NCI-H526 treated with DMSO at 0.1 percent for 48 hours (cell line): Measurements from ENCODE around the gene ASIC2.

ENCODE experiments used
- DNase-seq: peaks from one replicate; lab custom pipeline; 2025; lab: John Stamatoyannopoulos, UW

Gene ASIC2

DNA sequence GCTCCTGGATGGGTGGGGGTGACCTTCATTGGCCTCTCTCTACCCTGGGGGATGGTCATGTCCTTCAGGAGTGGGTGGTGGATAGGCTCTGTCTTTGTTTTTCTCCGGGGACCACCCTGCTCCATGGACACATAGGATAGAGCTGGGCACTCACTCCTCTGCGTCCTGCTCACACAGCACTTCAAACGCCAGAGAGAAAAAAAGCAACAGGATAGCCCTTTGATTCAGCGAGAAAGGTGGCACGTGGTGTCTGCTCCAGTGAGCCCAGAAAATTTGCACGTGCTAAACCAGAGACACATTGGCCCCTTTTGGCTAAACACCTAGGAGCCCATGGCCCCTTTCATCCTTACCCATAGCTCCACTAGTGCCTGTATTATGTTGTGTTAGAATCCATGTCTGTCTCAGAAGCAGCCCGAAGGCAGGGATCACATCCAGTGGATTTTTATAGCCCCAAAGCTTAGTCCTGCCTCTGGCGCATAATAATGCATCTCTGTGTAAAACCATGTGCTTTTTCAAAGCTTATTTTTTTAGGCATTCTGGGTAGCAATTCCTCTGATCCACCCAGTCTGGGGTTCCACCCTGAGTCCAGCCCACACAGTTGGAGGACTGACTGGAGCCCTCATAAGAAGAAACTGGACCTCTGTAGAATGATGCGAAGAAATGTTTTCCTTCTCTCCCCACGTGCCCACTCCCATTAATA lies 90.1 kb downstream of the ASIC2 start:
- DNase-seq = no peak

DNA sequence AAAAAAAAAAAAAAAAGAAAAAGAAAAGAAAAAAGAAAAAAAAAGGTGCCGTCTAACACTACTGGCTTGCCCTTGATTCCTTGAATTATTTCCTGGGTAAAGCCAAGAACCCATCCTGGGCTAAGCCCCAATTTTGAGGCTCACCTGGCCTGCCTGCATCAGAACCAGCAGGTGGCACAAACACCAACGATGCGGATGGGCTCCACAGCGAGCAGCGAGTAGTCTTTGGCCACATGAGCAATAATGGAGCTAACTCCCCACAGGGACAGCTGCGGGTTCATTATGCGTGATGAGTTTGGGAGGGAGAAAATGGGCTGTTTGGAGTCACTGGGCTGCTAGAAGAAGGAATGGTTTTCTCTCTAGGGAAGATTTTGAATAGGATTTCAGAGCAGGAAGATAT lies 91.1 kb downstream of the ASIC2 start:
- DNase-seq = no peak

DNA sequence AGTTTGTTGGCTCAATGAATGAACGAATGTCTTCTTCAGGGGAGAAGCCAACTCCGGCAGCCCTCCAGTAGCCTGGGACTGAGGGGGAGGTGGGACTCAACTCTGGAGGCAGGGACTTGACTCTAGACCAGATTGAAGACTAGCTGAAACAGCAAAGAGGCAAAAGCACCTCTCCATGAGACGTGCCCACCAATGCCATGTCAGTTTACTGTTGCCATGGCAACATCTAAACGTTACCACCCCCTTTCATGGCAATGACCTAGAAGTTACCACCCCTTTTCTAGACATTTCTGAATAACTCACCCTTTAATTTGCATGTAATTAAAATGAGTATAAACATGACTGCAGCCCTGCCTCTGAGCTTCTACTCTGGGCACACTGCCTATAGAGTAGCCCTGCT lies 91.8 kb downstream of the ASIC2 start:
- no peak for DNase-seq

DNA sequence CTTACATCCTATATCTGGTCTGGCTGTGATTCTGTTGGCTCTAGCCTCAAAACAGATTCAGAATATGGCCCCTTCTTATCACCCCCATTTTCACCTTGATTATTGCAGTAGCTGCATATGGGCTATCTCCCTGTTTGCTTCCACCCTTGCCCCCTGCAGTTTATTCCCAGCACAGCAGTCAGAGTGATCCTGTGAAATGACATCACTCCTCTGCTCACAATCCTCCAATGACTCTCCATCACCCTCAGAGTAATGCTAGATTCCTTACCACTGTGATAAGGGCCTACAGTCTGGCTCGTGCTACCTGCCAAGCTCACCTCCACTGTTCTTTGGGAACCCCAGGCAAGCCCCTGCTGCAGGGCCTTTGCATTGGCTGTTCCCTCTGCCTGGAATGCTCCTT lies 92.5 kb downstream of the ASIC2 start:
- DNase-seq = no peak

DNA sequence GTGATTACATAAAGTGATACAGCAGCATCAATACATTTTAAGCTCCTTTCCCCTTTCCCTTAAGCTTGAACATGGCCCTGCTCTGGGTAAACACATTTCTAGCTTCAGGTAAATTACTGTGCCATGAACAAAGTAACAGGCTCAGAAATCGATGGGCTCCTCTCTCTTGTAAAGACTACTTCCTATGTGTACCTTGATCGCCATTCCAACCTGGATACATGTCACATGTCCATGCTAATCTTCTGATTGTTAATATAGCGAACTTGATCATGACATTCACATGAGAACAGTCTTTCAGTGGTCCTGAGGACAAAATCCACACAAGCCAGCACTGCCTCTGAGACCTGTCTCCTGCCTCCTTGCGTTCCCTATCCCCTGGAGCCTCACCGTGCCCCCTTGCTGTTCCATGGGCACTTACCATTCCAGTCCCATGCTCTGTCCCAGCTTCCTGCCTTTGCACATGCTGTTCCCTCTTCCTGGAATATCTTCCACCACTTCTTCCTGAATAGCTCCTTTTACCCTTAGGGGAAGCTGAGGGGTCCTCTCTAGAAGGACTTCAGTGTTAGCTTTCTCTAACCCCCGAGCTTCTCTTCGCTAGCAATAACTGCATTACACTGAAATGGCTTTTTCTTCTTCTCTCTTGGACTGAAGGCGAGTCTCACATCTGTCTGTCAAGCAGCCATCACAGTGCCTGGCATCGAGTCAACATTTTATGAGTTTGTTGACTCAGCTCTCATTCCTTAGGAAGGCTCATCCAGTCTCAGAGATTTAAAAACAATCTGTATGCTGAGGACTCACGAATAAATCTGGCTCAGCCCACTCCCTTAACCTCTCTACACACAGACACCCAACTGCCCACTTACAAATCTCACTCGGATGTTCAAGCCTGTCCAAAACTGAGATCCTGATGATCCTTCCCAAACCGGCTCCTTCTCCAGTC lies 93.3 kb downstream of the ASIC2 start:
- no peak for DNase-seq

DNA sequence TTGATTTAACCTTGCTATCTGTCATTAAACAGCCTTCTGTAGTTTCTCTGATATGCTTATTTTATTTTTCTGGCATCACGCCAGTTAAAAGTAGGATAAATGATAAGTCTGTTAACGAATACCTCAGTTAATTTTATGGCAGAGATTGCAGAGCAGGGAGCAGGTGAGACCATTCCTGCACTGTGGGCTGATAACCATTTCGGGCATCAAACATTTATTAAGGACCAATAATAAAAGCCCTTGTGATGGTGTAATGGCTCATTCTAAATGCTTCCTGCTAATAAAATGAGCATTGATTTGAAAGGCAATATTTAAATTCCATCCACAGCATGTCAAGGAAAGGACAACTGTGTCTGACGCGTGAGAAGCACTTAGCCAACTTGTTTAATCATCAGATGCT lies 94.1 kb downstream of the ASIC2 start:
- no peak for DNase-seq

DNA sequence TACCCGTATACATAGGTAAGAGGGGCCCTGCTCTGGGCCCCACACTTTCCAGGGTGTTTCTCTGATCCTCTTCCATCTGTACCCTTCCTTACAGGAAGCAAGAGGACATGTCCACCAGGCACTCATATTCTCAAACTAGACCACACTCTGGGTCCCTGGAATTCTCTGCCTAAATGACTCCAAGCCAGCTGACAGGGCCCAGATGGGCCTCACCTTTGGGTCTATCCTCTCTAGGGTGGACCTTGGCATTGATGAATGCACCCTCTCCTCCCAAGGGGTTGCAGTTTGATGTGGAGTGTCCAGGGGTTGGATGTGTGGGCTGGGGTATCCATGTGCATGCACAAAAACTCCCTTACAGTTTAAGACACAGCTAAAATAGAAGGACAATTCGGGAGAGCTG lies 95.8 kb downstream of the ASIC2 start:
- no peak for DNase-seq

DNA sequence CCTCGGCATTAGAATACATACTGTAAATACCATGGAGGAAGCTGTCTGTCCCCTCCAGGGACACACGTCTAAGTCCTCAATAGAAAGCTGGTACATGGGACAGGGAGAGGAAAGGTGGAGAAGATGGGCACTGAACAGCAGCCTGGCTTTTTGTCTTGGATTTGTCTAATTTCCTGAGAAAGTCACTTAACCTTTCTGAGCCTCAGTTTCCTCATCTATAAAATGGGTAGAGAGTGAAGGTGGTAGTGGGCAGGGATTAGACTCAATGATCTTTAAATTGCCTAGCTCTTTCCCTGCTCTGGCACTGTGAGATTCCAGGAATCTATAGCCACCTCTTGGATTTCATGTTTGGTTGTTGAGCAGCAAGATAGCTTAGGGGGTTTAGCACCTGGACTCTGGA lies 96.2 kb downstream of the ASIC2 start:
- DNase-seq = no peak

DNA sequence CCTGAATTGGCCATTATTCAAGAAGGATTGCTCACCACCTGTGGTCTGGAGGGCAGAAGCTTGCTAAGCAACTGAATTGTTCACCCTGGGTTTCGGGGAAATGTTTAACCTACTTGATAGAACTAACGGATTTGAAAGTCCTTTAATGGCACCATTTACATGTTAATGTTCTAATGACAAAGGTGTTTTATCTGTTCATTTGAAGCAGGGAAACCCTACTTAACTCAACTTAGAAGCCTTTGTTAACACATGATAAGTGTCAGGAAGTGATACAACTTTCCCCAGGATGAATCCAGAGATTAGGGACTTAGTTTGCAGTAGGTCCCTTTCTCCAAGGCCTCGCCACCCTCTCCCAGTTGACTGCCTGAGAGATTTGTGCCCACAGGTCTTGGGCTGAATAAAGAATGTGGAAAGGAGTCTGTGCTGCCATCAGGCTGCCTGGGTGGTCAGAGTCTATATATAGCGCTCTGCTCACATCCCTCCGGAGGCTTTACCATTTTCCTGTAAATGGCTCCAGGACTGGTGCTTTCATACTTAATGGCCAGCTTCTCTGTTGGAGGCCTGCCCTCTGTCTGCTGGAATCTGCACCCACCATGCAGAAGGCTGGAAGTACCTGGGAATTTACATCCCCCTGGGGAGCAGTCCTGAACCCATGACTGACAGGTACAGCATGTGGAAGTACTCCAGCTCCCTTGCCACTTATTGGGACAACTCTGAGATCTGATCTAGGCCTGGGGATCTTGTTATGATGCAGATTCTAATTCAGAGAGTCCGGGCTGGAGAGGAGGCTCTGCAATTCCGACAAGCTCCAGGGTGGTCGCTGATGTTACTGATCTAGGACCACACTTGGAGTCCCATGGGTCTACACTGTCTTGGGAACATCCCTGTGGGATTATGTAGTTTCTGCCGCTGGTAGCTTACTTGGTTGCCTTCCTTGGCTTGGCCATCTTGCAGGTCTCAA lies 99.9 kb downstream of the ASIC2 start:
- DNase-seq = no peak

DNA sequence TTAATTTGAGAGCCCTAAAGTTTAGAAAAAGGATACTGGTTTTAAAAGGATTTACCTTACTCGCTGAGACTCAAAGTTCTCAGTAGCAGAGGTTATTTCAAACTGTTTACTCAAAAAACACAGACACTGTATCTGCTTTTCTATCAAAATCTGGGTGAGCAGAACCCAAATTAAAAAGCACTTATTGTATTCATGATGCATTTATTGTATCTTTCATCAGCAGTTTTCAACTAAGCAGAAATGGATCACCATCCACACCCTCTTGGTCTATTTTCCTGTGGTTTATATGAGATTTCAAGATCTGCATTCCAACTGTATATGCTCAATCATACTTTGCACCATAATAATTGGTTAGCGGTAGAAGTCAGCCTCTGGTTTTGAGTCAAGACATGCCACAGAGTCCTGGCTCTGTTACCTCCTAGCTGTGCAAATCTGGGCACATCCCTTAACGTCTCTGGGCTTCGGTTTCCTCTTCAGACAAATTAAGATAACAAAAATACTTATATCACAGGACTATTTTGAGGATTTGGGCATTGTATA lies 109.5 kb downstream of the ASIC2 start:
- no peak for DNase-seq

DNA sequence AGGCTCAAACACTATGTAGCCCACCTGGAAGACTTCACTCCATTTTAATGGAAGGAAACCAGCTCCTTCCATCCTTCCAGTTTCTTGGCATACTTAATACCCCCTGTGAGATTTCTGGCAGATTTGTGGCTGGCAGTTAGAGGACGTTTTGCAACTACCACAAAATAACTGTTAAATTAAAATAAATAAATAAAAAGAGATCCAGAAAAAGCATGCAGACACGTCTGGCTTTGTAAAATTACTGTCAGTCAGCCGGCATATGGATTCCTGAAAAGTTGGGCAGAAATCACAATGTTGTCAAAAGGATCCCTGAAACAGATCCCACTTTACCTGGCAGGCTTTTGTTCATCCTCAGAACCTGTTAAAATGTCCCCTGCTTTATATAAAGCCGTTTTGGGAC lies 113.9 kb downstream of the ASIC2 start:
- no peak for DNase-seq

DNA sequence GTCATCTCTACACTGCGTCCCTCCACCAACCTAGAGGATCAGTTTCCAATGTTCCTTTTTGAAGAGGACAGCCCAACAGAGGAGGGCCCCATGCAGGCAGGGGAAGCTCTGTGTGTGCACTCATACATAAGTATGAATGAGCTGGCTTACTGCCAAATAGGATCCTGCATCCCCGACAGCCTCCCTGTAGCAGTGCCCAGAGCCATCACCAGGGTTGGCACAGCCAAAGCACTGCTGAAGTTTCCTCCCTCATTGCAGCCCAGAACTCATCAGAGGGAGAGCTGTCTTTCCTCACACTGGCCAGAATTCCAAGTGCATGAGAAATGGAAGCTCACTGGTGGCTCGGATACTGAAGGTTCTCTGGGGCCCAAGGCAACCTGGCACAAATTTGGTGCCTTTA lies 114.4 kb downstream of the ASIC2 start:
- DNase-seq = no peak

DNA sequence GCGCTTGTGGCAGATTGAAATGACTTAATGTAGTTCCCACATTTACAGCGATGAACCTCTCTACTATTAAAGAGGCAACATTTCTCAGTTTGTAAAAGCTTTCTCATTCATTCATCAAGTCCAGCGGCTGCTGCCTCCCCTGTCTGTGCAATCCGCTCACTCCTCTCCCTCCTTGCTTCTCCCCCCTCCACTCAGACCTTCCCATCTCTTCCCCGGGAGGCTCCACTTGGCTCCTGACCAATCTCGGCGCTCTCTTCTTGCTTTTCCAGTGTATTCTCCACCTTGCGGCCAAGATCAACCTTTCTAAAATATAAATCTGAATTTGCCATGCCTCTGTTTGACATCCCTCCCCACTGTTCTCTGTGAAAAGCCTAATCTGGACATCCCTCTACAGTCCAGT lies 117.5 kb downstream of the ASIC2 start:
- no peak for DNase-seq

DNA sequence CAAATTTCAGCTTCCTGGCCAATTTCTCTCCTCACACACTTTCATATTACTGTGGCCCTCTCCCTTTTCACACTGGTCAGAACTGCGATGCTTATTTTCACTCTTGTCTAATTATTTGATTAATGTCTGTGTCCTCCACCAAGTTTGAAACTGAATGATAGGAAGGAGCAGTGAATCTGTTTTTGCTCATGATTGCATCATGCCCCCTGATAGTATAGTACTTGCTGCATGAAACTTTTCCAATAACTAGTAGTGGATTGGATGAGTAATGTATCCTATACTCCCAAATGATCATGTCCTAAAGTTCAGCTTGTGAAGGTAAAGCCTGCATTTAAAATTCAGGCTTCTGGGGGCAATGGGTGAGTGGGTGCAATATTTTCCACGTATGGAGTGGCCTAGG lies 121.2 kb downstream of the ASIC2 start:
- no peak for DNase-seq

DNA sequence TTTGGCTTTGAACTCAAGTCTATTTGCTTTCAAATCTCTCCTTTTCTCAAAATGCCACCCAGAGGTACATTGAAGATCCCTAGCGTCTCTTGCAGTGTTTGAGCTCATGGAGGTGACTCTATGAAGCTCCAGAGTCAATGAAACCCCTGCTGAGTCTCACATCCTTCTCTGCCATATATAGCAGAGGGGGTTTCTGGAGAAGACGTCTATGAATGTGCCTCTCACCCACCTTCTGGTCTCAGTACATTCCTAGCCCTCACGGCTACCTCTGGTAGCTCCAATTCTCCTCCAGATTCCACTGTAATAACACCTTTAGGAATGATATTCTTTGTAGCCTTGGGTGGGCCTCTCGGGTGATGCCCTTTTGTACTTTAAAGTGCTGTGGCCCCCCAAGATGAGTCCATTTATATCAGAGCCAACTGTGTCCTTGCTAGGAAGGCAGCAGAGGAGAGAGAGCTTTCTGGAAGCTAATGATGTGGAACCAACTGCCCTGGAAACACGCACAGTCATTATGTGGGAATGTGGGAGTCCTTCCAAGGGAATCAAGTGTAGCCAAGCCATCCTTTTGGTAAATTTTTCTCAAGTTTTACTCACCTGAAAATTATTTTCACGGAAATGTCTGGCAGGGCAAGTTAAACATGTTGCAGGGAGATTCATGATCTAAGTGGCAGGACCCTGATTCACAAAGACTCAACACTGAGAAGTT lies 123.4 kb downstream of the ASIC2 start:
- no peak for DNase-seq

DNA sequence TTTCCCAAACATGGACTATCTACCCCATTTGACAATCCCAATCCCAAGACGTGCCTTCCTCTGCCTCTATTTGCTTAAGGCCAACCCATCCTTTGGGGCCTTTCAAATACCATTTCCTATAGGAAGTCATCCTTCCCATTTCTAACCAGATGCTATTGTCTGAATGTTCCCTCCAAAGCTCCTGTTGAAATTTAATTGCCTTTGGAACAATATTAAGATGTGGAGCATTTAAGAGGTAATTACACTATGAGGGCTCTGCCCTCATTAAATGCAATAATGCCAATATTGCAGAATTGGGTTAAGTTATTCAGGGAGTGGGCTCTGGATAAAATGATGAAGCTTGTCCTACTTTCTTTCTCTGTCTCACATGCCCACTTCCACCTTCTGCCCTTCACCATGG lies 125.4 kb downstream of the ASIC2 start:
- DNase-seq = no peak

DNA sequence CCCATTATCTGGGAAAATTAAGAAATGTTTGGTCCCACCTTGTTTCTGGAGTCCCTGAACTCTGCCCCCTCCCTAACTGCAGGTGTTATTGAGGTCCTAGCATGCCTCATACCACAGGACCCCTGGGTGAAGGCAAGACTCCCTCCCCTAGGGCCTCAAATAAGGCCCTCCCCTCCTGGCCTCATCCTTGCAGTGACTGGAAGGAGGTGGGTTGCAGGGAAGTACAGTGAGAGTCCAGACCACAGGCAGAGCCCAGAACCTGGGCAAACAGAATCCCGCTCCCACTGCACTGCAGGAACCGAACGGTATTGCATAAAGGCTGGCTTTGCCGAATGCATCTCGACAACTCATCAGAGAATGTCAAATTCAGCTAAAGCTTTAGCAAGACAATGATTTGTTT lies 126.6 kb downstream of the ASIC2 start:
- DNase-seq = no peak

DNA sequence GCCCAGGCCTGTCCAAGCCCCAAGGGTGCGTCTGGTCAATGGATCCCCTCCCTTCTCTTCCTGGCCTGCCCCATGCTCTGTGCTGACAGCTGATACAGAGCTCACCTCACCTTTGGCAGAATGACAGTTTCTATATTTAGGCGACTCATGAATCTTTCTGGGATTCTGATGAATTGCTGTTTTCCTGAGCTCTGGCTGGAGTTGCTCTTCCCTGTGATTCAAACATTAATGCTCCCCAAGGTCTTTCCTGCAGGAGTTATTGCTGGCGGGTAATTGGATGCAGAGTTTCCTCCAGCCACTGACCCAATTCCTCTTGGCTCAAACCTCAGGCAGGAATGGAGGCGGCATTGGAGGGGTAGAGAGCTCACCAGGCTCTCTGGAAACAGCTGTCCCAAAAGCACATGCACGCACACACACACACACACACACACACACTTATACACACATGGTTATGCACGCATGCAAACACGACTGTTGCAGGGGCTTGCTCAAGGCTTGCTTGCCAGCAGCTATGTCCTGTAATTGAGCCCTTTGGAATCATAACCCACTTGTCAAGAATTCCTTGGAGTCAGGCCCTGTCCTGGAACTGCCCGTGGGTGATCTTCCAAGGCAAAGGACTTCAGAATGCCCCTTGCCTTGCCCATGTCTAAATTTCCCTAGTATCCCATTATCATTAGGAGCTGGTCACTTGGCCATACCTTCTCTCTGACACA lies 128.8 kb downstream of the ASIC2 start:
- no peak for DNase-seq

DNA sequence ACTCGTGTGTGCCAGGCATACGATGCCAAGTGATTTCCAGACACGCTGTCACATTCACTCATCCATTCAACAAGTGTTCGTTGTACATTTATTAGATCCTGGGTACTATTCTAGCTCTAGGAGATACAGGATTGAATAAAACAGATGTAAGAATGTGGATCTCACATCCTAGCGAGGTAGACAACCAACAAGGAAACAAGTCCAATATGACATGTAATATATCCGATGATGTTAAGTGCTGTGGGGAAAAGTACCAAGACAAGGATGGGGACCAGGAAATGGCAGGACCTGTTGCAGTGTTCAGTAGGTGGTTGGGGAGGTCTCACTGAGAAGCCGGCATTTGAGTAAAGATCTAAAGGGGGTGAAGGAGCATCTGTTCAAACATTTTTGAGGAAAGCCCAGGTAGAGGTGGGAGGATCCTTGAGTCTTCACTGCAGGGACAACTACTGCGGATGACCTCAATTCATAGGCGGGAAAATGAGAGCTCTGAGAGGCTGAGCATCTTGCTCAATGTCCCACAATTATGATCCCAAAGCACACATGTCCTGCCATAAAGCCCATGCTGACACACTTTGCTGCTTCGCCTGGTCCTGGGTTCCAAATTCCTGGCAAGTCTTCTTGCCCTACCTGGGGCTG lies 129.4 kb downstream of the ASIC2 start:
- DNase-seq = no peak

DNA sequence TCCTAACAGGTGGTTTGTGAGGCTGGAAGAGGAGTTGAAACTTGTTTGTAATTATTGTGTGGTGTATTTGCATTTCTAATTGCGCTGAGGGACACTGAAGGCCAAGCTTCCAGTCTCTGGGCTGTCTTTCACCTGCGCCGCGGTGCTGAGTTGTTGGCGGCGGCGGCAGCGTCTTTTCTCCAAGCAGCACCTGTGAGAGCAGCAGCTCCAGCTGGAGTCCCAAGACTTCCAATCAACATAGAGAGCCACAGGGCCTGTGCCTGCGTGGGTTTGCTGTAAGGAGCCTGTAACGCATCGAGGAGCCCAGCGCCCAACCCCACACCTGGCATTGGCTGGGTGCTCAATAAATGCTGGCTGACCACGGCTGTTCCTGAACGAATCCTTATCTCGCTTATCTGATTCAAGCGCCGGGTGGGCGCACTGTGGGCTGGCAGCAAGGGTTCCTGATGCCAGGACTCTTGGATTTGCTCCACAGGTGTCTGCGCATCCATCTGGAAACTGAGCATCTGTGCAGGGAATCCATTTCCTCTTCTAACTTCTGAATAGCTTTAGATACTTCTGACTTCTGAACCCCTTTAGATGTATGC lies 138.1 kb downstream of the ASIC2 start:
- DNase-seq = no peak
